Kidney (tissue), 14 donors: Measurements from ENCODE around the gene CSF2RB. TPM values are rescaled to one million over a fixed set of nuclear protein-coding genes. Genes with fewer than 3 reads are reported as not detected.

Experiments
- DNase-seq, 5 donors: peaks; one replicate each; pipeline ENCODE4 v3.0.0-alpha.2; 2013 to 2020
- FAIRE-seq: peaks from 2 replicates; lab custom pipeline; 2012; peaks lifted over from hg19 to GRCh38; lab: Jason Lieb, UNC
- H3K27ac ChIP-seq, 2 donors: one replicate each; pipeline ENCODE4 v1.7.0; 2013; ENCODE audit warnings: low read depth in 2 of 2, low read length in 2 of 2, inconsistent platforms in 1 of 2
- H3K27me3 ChIP-seq: one replicate; pipeline ENCODE4 v1.7.1; 2013; ENCODE audit warnings: low read length, inconsistent platforms; ENCODE audit not compliant: control insufficient read depth, insufficient read depth
- H3K36me3 ChIP-seq, 3 donors: one replicate each; pipeline versions ENCODE4 v1.7.0 to v1.7.1; 2013; ENCODE audit warnings: low read length in 3 of 3, control low read depth in 1 of 3, inconsistent platforms in 1 of 3; ENCODE audit not compliant: insufficient read depth in 3 of 3, control insufficient read depth in 2 of 3
- H3K4me1 ChIP-seq, 3 donors: one replicate each; pipeline versions ENCODE4 v1.7.0 to v1.7.1; 2013; ENCODE audit warnings: low read length in 3 of 3, inconsistent platforms in 1 of 3, low read depth in 1 of 3; ENCODE audit not compliant: control insufficient read depth in 2 of 3, insufficient read depth in 2 of 3
- H3K4me3 ChIP-seq, 3 donors: one replicate each; pipeline versions ENCODE4 v1.7.0 to v1.8.1; 2013; ENCODE audit warnings: low read length in 3 of 3, control low read depth in 1 of 3, inconsistent platforms in 1 of 3
- H3K9ac ChIP-seq, 3 donors: one replicate each; pipeline versions ENCODE4 v1.7.0 to v1.7.1; 2013; ENCODE audit warnings: low read length in 3 of 3, control low read depth in 1 of 3, inconsistent platforms in 1 of 3
- H3K9me3 ChIP-seq, 3 donors: one replicate each; pipeline versions ENCODE4 v1.7.0 to v1.7.1; 2013; ENCODE audit warnings: low read length in 3 of 3, control low read depth in 1 of 3, inconsistent platforms in 1 of 3; ENCODE audit not compliant: control insufficient read depth in 2 of 3, insufficient read depth in 1 of 3
- intact Hi-C: fragments of 100-400 bp; cut with DNase I; formaldehyde crosslinking; loops from one replicate; pipeline ENCODE4 v1.11.1; 2022
- polyA plus RNA-seq: library from polyadenylated mRNA; stranded (reverse); fragments of 350-450 nt; fragmentation: Illumina TruSeq; extraction: RNeasy Lipid Tissue Mini Kit (QIAGEN cat#74804); gene quantifications from one replicate; pipeline ENCODE4 v1.2.3, GENCODE V29; 2014; ENCODE audit warnings: low read depth, low replicate concordance; ENCODE audit not compliant: insufficient read depth
- total RNA-seq: library from RNA; stranded (reverse); fragmentation: NEBNext Ultra II Directional; extraction: Animal tissue kit (Norgen Biotek cat#: 25700); gene quantifications from one replicate; pipeline ENCODE4 v1.2.1, GENCODE V29; 2021
- TF ChIP-seq, protein P1 (sequence below): IDR thresholded peaks from 3 replicates; pipeline ENCODE4 v1.5.1; 2012; ENCODE audit warnings: mild to moderate bottlenecking, moderate library complexity, borderline replicate concordance; ENCODE audit not compliant: insufficient read depth; ENCODE audit errors: extremely low read depth
- donor health status: control.
- donor health status: control.
- donor health status: control.
- donor health status: control.
- donor health status: control.
- donor health status: DM: yes; HTN: yes; CAD: no.
- donor health status: Normal renal cell carcinoma (clear cell type).

Gene CSF2RB
- total and polyA plus RNA-seq, 2 donors from 2014 or later = 1.0 to 11.4 TPM

DNA sequence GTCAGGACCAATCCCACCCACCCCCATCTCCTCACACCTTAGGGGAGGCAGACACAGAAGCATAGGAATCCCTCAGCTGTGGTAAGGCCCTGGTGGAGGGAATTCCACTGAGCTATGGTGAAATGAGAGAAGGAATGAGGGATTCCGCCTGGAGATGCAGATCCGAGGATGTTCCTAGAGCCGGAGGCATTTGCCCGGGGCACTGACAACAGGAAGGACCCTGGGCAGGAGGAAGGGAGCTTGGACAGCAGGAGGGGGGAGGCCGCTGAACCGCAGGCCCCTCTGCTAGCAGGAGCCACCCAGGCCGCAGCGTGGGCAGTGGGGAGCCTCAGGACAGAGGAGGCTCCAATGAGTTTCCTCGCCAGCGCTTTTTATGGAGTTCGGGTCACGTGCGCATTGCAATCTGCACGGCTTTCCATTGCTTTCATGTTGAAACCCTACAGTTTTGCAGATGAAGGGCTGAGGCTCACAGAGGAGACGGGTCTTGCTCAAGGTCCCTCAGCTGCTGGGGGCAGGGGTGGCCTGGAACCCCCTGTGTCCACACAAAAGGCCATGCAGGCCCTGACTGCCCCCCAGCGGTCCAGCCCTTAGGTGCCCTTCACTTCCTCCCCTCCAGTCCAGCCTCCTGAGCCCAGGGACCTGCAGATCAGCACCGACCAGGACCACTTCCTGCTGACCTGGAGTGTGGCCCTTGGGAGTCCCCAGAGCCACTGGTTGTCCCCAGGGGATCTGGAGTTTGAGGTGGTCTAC, 15.5 kb downstream of the CSF2RB start:
- DNase-seq (peak in 4 of 5 donors; percentile 53 to 67 (median 66)), FAIRE-seq (no peak)
- Histone ChIP-seq H3K4me1 (no peaks in the 10 kb centered on the region), H3K9me3 (no peaks in the 10 kb centered on the region), H3K9ac (no peak overlapping the region), H3K27me3 (no peaks in the 10 kb centered on the region), H3K36me3 (no peaks in the 10 kb centered on the region), H3K4me3 (no peak overlapping the region), H3K27ac (no peak overlapping the region)
- intact Hi-C loops = no loop called here
- TF ChIP-seq, protein P1, sequence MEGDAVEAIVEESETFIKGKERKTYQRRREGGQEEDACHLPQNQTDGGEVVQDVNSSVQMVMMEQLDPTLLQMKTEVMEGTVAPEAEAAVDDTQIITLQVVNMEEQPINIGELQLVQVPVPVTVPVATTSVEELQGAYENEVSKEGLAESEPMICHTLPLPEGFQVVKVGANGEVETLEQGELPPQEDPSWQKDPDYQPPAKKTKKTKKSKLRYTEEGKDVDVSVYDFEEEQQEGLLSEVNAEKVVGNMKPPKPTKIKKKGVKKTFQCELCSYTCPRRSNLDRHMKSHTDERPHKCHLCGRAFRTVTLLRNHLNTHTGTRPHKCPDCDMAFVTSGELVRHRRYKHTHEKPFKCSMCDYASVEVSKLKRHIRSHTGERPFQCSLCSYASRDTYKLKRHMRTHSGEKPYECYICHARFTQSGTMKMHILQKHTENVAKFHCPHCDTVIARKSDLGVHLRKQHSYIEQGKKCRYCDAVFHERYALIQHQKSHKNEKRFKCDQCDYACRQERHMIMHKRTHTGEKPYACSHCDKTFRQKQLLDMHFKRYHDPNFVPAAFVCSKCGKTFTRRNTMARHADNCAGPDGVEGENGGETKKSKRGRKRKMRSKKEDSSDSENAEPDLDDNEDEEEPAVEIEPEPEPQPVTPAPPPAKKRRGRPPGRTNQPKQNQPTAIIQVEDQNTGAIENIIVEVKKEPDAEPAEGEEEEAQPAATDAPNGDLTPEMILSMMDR = no peak

DNA sequence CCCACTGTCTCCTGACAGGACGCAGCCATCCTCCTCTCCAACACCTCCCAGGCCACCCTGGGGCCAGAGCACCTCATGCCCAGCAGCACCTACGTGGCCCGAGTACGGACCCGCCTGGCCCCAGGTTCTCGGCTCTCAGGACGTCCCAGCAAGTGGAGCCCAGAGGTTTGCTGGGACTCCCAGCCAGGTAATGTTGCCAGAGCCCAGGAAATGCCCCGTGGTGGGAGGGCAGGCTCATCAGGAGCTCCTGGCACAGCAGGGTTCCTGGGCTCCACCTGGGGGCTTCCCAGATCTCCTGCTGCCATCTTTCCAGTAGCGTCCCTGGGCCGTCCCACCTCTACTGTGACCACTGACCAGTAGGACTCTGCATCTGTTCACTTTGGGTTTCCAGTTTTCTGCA, 16.2 kb downstream of the CSF2RB start:
- Histone ChIP-seq H3K36me3 (no peaks in the 10 kb centered on the region), H3K9me3 (no peaks in the 10 kb centered on the region), H3K9ac (no peak overlapping the region), H3K27me3 (no peaks in the 10 kb centered on the region), H3K4me1 (no peaks in the 10 kb centered on the region), H3K4me3 (no peak overlapping the region), H3K27ac (no peak overlapping the region)
- DNase-seq = peak in 1 of 5 donors; percentile 8
- FAIRE-seq = no peak
- intact Hi-C loops = no loop called here
- TF ChIP-seq, protein P1 = no peak

DNA sequence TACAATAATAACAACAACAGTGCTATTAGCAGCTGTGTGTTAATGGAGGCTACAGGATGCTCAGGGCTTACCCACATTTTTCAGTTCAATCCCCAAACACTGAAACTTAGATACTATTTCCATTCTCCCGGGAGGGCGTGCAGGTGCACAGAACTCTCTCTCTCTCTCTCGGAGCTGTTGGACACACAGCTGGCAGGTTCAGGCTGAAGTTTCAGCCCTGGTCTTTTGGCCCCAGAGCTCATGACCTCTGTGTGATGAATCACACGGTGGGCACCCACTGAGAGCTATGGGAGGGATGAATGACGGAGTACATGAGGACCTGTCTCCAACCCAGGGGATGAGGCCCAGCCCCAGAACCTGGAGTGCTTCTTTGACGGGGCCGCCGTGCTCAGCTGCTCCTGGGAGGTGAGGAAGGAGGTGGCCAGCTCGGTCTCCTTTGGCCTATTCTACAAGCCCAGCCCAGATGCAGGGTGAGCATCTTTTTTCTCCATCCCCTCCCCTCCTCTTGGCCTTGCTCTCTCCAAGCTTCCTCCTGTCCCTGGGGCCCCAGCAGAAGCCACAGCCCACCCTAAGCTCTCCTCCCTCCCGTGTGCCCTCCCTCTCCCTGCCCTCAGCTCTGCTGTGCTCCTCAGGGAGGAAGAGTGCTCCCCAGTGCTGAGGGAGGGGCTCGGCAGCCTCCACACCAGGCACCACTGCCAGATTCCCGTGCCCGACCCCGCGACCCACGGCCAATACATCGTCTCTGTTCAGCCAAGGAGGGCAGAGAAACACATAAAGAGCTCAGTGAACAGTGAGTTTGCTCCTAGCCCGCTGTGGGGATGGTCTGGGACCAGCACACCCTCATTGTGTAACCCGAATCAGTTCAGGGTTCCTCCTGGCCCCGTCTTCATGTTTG, 16.9 kb downstream of the CSF2RB start:
- FAIRE-seq (no peak), DNase-seq (peak in 3 of 5 donors; percentile 10 to 74 (median 40))
- Histone ChIP-seq H3K4me1 (no peaks in the 10 kb centered on the region), H3K9ac (no peak overlapping the region), H3K4me3 (no peak overlapping the region), H3K27me3 (no peaks in the 10 kb centered on the region), H3K36me3 (no peaks in the 10 kb centered on the region), H3K27ac (no peak overlapping the region), H3K9me3 (no peaks in the 10 kb centered on the region)
- TF ChIP-seq, protein P1 = no peak
- intact Hi-C loops = no loop called here
